Stimulated activated CD4-positive, alpha-beta T cell treated with anti-CD3 and anti-CD28 coated beads, Interleukin-4, amount 100 ng/mL, for 48 hours (primary cell): ENCODE measurements around the gene SLC19A3.
"Not testable (repeated sequence)": the region's sequence is repeated elsewhere in the genome, so short reads cannot be mapped to it uniquely, and the experiment has no call there.

Source experiments
- DNase-seq, 2 donors: peaks; one replicate each; pipeline ENCODE4 v3.0.0-alpha.2; 2020; ENCODE audit warnings: low read depth in 2 of 2

The SLC19A3 gene

DNA sequence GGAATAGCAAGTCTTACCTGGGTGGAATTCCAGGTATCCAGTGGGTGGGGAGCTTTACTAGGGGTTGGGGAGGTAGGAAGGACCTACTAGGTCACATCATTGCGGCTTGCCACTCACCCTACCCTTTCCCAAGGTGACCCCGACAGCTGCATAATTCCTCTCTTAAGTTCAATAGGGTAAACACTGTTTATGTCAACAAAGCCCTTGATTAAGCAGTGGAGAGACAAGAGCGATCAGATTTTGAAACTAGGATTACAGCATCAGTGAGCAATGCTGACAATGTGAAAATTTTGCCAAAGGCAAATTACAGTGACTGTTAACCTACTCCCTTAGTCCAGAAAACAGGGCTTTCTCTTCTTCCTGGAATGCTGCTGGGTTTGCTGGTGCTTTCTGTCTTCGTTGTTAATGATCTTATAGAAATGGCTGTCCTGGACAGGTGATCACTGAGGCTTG is 14.5 kb downstream of the SLC19A3 start:
- DNase-seq: no peak

DNA sequence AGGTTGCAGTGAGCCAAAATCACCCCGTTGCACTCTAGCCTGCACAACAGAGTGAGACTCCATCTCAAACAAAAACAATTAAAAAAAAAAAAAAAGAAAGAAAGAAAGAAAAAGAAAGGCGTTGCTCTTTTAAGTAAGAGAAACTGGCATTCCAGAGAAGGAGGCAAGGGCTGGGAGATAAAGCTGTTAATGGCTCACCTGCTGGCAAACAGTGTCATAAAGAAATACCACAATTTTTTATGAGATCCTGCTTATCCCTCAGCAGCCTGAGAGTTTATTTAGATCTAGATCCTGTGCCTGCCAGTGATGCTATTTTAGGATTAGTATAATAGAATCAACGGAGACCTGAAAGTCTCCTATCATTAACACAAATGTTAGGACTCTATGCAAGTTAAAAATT is 16.3 kb downstream of the SLC19A3 start:
- DNase-seq: no peak

DNA sequence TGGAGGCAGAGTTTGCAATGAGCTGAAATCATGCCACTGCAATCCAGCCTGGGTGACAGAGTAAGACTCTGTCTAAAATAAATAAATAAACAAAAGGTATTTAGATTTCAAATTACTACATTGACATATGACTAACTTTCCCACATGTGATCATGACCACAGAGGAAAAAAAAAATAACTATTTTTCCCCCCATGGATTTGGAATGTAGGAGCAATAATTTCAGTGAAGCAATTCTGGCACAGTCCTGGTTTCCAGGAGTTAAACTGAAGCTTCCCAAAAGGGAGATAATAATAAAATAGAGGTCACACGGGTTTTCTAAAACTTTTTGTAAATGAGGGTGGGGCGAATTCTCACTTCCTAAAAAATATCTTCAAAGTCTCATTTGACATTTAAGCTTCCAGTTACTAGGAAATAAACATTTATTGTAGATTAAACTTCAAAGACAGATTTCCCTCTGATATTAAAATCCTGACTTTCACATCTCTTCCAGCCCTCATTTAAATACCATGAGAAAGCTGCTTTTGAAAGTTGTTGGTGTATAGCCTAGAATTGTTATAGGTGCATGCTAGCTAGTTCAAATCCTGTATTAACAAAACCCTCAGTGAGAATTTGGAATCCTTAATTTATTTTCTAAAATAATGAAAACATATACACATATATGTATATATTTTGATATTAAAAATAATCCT is 20.7 kb downstream of the SLC19A3 start:
- DNase-seq: no peak

DNA sequence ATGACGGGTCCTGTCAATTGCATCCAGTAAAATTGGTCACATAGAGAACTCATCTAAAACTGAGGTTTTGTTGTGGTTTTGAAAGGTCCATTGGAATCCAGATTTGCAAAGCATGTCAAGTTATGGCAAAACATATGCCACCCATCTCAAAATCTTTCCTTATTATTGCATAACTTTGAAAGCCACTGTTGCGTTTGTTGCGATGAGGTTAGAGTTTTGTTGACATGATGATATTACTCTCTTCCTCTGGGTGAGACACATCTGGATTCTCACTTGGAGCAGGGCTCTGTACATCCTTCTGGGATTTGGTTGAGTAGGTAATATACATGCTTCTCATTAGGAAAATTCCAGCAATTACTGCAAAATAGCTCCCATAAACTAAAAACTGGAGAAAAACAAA is 30.6 kb downstream of the SLC19A3 start:
- DNase-seq: no peak

DNA sequence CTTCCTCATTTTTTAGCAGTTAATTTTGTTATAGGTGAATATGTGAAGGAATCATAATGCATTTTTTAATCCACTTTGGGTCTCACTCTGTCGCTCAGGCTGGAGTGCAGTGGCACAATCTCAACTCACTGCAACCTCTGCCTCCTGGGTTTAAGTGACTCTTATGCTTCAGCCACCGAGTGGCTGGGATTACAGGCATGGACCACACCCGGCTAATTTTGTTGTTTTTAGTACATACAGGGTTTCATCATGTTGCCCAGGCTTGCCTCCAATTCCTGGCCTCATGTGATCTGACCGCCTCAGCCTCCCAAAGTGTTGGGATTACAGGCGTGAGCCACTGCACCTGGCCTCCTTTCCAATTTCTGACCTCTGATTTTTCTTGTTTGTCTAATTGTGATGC is 33.6 kb downstream of the SLC19A3 start:
- no peak for DNase-seq

DNA sequence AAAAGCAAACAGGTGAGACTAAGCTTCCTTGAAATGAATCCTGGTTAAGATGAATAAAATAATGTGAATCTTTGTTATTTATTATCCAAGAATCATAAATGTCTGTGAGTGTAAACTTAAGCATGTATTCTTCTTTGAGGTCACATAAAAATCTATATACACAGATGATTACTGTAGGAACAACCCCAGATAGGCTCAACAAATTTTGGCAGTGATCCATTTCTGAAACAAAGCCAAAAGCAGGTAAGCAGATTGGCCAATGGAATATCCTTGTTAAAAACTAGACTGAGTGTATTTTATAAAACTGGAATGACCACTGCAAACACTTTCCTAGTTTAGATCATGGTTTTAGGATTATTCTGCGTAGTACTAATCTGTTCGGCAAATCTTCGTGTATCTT is 39.9 kb downstream of the SLC19A3 start:
- DNase-seq: no peak

DNA sequence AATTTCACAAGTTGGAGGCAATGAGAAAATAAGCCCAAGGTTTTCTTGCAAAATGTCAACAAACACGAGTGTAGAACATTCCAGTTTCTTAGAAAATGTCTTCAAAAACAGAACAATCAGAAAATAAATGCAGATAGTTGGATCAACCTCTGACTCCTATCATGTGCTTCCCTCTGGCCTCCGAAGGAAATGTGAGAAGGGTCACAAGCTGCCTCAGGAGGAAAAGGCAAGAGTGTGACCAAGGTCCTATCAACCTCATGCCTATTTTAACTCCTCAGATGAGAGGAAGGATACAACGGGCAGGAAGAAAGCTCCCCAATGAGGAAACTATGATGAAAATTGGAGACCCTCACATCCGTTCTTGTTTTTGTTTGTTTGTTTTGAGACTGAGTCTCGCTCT is 43.3 kb downstream of the SLC19A3 start:
- DNase-seq: no peak

DNA sequence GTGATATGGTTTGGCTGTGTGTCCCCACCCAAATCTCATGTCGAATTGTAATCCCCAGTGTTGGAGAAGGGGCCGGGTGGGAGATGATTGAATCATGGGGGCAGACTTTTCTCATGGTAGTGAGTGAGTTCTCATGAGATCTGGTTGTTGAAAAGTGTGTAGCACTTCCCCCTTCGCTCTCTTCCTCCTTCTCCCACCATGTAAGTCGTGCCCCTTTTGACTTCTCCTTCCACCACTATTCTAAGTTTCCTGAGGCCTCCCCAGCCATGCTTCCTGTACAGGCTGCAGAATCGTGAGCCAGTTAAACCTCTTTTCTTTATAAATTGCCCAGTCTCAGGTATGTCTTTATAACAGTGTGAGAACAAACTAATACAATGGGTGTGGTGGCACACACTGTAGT is 44.2 kb downstream of the SLC19A3 start:
- not testable (repeated sequence) for DNase-seq

DNA sequence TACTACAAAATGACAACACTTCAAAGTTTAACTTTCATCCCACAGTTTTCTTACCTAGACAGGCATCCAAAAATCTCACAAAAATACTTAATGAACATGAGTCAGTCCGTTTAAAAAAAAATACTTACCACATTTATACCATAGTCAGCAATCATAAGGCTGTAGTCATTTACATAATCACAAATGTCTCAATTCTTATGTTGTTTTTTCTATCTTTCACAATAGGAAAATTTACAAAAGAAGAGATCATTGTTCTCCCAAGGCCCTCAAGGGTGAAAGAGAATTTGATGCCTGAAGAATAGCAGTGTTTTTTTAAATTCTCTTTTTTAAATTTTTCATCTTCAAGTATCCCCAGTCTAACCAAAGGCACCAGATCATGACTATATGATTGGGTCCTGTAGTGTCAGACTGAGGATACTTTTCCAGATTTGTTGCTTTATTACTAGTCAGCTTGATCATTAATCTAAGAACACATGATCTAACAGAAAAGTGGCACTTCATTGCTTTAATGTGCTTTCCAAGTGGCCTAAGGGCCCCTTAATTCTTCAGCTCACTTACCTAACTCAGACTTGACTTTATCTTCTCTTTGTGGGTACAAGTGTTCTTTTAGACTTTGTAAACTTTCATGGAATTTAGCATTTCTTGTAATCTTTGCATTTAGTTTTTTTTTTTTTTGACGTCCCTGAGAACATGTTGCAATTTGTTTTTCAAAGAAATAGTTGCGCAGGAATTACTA is 46.5 kb downstream of the SLC19A3 start:
- no peak for DNase-seq

DNA sequence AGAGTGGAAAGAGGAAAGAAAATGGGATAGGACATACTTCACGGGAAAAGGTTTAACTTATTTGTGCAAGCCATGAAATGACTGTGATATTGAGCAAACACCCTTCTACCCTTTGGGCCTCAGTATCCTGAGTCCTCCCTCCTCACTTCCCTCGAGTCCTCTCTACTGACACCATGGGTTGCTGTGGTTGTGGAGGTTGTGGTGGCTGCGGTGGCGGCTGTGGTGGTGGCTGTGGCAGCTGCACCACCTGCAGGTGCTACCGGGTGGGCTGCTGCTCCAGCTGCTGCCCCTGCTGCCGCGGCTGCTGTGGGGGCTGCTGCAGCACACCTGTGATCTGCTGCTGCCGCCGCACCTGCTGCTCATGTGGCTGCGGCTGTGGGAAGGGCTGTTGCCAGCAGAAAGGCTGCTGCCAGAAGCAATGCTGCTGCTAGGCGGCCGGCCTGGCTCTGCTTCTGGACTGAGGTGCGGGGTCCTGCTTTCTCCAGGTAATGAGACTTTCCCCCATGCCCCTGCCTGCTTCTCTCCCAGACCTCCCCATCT is 51.1 kb downstream of the SLC19A3 start, which contains the start of gene SCYGR5:
SCYGR5 (plus strand) TSS at position 174 of the 540 bp plus-strand sequence; CDS start at position 174, 0 bp downstream.
- DNase-seq: not testable (repeated sequence)

DNA sequence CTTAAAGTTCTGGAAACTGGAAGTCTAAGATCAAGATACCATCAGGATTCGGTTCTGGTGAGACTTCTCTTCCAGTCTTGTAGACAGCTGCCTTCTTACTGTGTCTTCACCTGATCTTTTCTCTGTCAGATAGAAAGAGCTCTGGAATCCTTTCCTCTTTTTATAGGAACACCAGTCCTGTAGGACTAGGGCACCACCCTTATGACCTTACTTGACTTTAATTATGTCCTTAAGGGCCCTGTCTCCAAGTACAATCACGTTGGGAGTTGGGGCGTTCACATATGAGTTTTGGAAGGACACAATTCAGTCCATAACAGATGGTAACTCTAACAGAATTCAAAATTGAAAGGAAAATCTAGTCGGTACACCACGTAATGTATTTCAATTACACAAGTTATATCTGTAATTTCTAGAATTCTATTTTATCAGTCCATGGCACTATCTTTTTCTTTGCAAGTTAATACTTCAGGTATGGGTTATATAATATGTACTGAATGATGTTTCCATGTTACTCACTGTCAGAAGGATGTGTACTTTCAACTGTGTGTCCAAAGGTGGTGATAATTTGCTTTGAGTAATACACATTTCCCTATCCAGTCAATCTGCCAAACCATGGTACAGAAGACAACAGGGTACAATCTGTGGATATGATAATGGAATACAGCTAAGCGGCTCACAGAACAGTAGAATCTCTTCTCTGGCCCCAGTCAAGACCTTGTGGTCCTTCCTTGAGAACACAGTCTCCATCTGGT is 52.5 kb downstream of the SLC19A3 start:
- no peak for DNase-seq

DNA sequence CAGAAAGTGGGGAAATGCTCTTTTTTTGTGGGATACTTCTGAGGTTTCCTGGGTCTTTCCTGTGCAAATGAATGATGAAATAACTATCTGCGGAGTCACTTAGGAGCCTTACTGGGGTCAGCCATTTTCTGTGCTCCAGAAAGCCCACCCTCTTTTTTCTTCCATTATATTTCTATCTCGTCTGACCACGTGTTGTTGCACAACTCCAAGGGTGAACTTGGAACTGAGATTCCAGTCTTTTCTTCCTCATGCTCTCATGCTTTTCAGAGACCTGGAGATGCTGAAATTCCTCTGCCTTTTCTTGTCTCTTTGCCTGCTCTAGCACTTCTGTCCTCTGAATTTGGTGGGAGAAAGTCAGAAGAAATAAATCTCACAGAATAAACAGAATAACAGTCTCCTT is 56.0 kb downstream of the SLC19A3 start:
- DNase-seq: no peak

DNA sequence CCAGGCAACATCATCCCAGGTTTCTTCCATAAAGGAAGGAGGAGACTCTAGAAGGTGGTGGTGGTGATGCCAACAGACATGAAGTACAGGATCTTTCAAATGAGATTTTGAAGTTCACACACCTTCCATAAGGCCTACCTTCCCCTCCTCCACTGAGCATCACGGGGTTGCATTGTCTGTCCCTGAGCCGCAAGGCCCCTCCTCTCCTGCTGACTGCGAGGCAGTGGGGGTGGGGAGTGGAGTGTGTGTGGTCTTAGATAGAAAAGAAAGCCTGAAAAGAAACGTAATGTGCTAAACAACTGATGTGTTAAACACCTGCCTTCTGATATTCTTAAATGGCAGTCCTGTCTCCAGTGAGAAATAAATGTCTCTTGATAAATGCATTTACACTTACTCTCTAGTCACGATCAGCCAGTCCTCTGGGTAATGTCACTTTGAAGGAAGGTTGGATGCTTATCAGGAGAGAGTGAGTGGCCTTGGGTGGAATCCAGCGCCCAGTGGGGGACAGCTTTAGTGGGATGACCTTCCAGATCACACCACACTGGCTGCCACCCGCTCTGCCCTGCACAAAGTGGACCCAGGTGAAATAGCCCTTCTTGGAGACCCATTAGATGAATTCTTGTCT is 56.7 kb downstream of the SLC19A3 start:
- DNase-seq: no peak

DNA sequence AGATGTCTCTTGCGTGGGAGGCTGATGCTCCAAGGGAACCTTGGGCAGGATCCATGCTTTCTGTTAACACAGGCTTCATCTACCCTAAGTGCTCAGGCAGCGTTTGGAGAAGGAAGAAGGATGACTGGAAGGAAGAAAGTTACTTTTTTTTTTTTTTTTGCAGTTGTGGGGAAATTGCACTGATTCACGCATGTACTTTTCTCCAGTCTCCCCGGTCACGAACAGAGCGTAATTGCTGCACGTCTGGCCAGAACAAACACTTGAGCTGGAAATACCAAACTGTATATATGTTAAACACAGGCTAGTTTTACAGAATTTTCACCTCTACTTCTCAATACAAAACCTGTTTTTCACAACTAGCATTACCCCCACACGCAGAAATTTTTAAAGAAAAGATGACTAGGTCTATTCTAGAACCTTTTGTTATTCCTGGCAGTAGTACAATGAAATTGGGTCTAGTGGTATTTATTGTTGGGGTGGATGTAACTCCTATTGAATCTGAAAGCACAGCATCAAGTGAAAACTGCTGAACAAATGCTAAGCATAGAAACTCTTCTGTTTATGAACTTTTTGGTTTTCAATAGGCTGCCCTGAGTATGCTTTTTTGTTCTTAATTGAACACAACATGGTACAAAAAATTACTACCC is 60.5 kb downstream of the SLC19A3 start:
- DNase-seq: no peak

DNA sequence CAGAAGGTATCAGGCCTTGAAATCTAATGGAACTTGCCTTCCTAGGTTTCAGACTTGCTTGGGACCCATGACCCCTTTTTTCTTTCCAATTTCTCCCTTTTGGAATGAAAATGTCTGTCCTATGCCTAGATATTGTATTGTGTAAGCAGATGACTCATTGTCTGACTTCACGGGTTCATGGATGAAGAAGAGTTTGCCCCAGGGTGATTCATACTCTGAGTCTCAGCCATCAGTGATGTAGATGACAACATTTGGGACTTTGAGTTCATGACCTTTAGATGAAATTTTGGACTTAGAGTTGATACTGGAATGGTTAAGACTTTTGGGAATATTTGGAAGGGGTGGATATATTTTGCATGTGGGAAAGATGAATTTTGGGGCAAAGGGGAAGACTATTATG is 62.4 kb downstream of the SLC19A3 start:
- DNase-seq: no peak

DNA sequence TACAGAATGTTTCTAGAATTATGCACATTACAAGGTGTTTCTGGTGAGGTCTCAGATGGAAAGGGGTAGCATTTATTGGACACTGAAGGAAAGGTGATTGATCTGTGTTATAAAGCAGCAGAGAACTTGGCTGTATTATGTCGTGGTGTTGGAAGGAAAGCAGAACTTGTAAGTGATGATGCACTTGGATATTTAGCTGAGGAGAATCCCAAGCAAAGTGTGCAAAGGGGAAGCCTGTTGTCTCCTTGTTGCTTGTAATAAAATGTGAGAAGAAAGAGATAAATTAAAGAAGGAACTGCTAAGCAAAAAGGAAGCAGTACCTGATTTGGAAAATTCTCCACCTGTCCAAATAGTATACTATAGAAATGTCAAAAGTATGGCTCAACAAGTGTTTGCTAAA is 63.4 kb downstream of the SLC19A3 start:
- no peak for DNase-seq

DNA sequence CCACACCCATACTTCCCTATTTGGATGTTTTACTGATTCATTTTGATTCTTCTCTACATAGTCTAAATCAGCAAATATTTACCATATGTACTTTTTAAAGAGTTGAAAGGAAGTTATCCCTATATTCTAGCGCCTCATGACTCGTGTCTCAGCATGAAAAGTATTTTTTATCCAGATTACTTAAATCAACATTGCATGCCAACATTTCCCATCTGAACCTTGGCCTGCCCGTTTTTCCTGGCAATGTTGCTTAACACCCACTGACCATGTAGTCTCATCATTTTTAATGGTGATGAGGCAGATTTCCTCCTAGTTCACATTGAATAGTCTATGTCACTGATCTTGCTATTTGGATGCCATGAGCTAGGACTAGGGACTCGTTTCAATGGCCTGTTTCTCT is 64.4 kb downstream of the SLC19A3 start:
- no peak for DNase-seq

DNA sequence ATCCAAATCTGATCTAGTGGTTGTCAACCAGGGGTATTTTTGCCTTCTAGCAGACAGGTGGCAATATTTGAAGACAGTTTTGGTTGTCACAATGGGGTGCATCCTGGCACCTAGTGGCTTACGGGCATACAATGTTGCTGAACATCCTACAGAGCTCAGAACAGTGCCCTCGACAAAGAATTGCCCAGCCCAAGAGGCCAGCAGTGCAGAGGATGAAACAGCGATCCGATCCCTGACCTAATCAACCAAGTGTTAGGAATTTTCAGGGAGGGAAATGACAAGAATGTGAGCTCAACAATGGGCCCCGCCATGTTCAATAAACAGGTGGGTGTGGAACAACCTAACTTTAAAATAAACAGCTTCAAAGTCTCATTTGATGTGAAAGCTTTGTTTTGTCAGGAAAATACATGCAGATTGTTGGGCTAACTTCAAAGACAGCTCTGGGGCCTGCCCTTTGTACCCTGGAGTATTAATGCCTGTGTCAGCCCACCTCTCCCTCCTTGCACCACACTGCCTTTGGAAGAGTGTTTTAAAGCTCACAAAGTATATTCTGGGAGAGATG is 73.8 kb downstream of the SLC19A3 start:
- DNase-seq: no peak

DNA sequence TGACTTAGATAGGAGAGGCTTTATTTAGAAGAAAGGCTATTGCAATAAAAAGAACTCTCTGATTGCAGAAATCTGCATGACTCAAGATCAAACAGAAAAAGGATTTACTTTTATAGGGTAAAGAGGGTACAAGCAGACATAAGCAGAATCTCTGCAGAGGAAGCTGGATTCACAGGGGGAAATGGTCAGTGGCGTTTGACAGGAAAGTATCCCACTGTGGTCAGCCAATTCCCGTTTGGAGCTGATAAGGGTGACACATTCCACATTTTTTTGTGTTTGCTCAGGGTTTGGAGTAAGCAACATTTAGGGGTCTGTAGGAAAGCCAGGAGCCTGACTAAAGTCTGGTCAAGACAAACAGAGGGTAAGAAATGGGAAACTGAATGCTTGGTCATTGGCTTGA is 75.2 kb downstream of the SLC19A3 start:
- no peak for DNase-seq

DNA sequence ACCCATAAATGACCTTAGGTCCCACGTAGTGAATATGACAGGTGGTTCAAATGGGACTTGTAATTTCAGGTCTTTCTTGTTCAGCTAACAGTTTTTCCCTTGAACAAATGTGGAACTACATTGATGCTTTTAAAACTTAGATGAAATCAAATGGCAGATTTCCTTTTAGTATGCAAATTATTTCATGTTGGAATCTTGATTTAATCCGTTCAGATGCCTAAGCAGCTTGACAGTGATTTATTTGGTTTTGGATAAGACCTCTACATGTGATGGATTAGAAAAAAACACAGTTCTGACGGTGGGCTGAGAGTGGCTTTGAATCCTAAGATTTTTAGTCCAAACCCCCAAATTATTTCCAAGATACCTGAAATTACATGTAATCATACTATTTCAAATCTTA is 83.6 kb downstream of the SLC19A3 start:
- no peak for DNase-seq
